ENCODE results near the gene ATP6V1B1.

DNA sequence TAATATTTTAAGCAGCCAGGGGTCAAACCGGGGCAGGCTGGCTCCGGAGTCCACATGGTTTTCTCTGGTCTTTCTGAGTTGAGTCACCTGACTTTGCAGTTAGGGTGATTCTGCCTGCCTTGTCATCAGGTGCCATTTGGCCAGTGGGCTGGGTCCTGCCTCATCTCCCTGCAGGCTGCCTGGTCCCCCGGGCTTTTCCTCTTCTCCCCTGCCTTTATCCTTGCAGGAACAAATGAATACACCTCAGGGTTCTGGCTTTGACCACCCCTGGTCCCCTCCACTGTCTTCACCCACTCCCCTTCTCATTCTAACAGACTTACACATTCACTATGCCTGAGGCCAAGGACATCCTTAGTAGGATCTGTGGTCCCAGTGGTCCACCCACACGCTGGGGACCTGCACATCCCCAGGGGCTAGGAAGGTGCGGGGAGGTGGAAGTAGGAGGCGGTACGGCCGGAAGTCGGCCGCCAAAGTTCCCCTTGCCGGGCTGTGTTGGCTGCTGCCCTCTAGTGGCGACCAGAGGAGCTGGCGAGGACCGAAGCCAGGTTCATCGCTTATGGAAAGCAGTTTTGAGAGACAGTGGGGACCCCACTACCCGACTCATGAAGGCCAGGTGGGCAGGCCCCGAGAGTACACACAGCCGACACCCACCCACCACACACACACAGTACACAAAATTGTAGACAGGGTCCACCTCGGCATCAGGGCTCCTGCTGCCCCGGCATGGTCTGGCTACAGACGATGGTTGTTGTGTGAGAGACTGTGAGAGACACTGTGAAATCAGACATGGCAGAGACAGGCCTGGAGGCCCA, 65.3 kb downstream of the ATP6V1B1 start:
- TF ChIP-seq, protein P1, sequence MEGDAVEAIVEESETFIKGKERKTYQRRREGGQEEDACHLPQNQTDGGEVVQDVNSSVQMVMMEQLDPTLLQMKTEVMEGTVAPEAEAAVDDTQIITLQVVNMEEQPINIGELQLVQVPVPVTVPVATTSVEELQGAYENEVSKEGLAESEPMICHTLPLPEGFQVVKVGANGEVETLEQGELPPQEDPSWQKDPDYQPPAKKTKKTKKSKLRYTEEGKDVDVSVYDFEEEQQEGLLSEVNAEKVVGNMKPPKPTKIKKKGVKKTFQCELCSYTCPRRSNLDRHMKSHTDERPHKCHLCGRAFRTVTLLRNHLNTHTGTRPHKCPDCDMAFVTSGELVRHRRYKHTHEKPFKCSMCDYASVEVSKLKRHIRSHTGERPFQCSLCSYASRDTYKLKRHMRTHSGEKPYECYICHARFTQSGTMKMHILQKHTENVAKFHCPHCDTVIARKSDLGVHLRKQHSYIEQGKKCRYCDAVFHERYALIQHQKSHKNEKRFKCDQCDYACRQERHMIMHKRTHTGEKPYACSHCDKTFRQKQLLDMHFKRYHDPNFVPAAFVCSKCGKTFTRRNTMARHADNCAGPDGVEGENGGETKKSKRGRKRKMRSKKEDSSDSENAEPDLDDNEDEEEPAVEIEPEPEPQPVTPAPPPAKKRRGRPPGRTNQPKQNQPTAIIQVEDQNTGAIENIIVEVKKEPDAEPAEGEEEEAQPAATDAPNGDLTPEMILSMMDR (conservative IDR thresholded peaks at IDR 0.05; ENCODE audit: low read depth, low read length): peak; percentile 95
- no peak for TF ChIP-seq EZH2 (IDR thresholded peaks at IDR 0.05; ENCODE audit: low read length, unreplicated experiment)

Measured in PC-3 (cell line).